Stimulated activated CD4-positive, alpha-beta T cell treated with anti-CD3 and anti-CD28 coated beads, TNF-alpha, amount 100 ng/mL, for 24 hours (primary cell): ENCODE data around the gene ANKS1A.

Experiments used
- DNase-seq, 3 experiments: peaks; one replicate each; pipeline ENCODE4 v3.0.0-alpha.2; 2020; ENCODE audit warnings: low read depth in 3 of 3

Gene ANKS1A

DNA sequence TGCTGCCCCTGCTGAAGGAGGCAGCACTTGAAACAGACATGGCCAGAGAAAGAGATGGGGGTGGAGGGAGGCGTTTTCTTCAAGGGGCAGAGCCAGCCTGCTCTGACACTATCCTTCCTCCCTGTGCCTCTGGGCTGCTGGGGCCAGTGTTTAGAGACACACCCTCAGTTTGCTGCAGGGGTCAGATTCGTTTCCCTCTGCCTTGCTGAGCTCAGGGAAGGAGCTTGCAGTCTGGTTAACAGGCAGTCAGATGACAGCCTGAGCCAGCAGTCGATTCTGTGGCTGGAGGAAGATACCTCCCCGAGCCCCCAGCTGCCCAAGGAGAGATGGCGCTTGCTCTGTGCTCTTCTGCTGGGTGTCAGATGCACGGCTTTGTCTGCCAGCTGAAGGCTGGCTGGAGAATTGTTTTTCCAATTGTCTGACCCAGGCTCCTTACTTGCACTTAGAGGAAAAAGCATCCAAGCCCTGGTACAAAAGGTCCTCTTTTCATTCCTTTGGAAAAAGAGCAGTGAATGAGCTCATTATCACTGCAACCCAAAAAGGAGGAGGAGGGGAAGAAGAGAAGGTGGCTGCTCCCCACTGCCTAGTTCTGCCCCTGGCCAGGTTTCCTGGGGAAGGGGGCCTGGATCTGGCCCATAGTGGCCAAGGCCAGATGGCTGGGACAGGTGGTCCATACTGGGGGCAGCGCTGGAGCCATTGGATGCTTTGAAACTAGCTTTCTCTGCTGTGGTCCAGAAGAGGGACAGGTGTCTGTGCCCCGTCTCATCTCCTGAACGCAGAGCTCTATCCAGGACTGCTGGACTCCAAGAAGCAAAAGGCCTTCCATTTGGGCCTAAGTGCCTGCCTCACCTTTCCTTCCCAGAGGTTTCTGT, 163.9 kb downstream of the ANKS1A start:
- DNase-seq = no peak

GRCh38 chr6:35053701-35054100, 164.6 kb downstream of the ANKS1A start:
- no peak for DNase-seq

DNA sequence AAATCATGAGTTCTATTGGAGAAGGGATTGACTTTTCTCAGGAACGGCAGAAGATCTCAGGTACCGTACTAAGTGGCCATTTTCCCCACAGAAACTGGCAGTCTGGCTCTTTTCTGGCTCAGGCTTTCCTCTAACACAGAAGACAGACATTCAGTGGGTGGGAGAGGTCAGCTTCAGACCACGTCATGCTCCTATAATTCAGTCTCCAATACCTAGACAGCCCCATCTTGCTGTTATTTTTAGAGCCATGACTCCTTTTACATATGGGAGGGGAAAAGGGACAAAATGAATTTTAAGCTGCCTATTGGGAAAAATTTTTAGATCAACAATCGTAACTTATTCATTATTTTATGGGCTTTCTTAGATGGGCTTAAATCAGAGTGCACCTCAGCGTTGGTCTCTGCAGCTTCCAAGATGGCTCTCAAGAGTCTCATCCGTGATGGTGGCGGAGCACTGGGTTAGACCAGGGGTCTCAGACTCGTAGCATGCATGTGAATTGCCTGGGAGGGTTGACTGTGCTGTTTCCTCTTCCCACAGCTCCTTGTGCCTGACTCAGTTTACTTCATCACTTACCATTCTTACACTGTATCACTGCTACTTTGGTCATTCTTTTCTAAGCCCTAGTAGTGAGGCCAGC, 165.2 kb downstream of the ANKS1A start:
- no peak for DNase-seq

GRCh38 chr6:35054743-35055130, 165.7 kb downstream of the ANKS1A start:
- DNase-seq = no peak

- DNase-seq = no peak
Measured at GRCh38 chr6:35055891-35056290, 166.8 kb downstream of the ANKS1A start.

DNA sequence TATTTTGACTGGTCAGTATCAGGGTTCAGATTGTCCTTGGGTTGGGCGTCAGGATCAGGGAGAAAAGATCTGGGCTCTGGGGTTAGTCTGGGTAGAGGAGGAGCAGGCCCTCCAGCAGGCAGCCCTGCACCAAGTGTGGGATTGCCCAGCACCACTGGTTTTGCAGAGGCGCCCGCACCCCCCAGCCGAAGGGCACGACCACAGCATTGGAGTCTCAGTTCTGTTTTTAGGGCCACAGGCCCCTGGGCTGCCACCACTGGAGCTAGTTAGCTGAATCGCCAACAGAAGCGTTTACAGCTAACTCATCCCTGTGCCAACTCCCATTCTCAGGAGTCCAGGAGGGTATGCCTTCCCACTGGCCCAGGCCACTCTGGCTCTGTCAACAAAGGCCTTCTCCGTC, 167.9 kb downstream of the ANKS1A start:
- DNase-seq = no peak

- DNase-seq = no peak
Measured at GRCh38 chr6:35057449-35058357, 168.6 kb downstream of the ANKS1A start.

DNA sequence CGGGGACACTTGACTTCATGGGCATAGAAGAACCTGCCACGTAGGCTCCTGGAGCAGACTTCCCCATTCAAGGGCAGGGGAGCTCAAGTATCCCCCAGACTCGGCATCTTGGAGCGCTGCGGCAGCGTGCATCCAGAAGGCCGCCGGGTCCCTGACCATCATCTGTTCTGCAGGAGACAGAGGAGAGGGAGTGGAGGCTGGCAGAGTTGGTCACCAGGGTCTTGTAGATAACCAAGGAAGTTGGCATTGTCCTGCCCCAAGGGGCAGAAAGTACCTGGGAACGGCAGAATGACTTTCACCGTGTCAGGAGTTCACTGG, 169.3 kb downstream of the ANKS1A start:
- DNase-seq = no peak

GRCh38 chr6:35058865-35059522, 169.9 kb downstream of the ANKS1A start:
- no peak for DNase-seq

DNA sequence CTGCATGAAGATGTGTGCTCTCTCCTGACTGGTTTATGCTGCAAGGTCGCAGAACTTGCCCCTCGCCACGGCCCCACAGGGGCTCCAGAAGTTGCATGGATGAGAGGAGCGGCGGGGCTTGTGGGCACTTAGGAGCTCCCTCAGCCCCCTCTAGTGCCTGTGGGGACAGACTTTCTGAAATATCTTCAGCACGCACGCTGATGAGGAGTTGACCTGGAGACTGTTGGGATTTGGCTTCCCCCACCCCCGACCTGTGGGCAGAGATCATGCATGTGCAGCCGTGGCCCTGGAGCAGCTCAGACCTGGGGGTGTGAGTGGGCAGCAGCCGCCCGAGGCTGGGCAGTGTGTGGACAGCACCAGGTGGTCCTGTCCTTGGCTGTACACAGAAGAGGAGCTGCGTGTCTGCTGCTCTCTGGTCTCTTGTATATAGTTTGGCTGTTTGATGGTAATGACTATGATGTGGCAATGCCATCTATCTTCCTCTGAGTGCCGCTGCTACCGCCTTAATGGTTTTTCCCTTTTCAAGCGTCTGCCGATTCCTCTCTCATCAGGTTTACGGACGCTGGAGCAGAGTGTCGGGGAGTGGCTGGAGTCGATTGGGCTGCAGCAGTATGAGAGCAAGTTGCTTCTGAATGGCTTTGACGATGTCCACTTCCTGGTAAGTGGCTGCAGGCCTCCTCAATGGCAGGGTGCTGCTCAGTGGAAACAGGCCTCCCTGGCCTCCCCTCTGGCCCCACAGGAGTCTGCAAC, 170.7 kb downstream of the ANKS1A start:
- no peak for DNase-seq

DNA sequence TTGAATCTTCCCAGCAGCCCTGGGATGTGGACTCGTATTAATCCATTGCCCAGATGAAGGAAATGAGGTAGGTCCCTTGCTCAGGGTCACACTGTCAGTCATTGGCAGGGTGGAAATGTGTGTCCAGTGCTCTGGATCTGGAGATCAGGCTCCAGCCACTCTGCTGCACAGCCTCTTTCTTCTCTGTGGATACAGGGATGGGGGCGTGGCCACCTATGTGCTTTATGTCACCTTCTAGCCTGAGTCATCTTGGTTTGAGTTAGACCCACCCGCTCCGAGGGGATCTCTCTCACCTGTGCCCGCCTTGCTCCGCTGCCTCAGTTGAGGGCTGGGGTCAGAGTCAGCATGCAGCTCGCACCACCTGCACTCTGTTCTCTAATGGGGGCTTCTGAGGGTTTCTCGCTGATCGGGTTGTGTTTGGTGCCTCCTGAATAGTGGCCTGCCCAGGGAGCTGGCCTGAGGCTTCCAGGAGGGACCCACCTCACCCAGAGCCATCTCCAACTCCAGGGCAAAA, 172.1 kb downstream of the ANKS1A start:
- no peak for DNase-seq

DNA sequence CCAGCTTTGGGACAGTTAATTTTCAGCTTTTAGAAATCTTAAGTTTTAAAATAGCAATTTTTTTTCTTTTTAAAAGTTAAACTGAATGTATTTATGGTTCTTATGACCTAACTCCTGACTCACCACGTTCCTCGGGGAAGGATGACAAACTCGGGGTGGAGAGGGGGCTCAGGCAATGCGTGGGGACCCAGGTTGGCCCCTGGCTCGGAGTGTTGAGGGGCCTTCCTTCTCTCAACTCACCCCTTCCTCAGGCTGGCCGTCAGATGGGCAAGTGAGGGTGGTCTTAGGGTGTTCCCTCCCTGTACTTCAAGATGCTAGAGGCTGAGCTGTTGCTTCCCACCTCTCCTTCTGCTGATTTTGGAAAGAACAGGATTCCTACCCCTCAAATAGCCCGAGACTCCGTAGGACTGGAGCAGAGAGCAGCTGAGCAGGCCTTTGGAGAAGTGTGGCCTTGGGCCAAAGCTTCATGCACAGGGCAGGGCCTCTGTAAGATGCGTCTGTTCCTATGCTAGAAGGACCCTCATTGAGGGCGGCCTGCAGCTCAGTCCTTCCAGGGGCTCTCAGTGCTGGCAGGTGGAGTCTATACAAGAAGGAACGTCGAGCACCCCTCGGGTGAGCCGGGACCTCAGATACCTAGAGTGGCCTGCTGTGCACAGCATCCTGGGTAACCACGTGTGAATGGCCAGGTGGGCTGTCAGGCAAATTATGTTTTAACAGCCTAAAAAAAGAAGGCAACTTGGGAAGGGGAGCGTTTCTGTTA, 172.8 kb downstream of the ANKS1A start:
- DNase-seq = no peak

- DNase-seq = no peak
Measured at GRCh38 chr6:35062676-35063574, 173.9 kb downstream of the ANKS1A start.

- DNase-seq = no peak
Measured at GRCh38 chr6:35063701-35064280, 174.7 kb downstream of the ANKS1A start.

DNA sequence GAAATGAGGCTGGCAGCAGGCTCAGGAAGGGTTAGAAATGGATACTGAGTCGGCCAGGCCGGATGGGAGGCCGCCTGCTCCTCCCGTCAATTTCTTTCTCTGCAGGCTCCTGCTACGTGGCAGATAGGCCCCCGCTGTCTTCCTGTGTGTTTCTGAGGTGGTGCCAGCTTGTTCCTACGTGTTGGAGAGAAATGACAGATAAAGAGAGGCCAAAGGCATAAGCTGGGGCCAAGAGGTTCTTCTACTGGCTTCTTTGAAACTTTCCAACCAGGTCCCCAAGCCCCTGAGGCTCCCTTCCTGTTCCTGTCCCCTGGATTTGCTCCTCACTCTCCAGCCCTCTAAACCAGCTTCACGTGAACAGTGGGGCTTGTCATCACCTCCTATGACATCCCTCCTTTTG, 175.2 kb downstream of the ANKS1A start:
- DNase-seq = no peak

- no peak for DNase-seq
Measured at GRCh38 chr6:35064757-35065440, 175.8 kb downstream of the ANKS1A start.

DNA sequence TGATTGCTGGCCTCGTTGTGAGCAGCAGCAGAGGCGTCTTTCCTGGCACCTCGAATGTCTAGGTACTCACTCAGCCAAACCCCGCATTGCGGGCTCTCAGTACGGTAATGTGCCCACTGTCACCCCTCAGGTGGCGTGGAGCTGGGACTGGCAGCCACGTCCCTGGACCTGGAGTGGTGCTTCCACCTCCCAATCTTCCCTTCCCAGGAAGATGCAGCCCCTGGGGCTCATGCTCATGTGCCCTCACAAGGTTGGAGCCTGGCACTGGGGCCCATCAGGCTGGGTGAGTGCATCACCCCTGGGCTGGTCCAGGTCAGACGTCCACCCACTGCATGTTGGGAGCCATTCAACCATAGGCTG, 176.4 kb downstream of the ANKS1A start:
- DNase-seq = no peak

GRCh38 chr6:35065870-35066269, 176.8 kb downstream of the ANKS1A start:
- DNase-seq = no peak
